ENCODE data around the gene CACNB2. TPM values are rescaled to one million over a fixed set of nuclear protein-coding genes. Genes with fewer than 3 reads are reported as not detected.

CACNB2 gene
- polyA plus RNA-seq, 2 donors, result 3.8 to 5.1 TPM

- H3K36me3 ChIP-seq (ENCODE audit: control insufficient read depth in 2 of 2, insufficient read depth in 2 of 2, low read length in 1 of 2), result no peaks in the 10 kb centered on the region
- H3K27ac ChIP-seq (ENCODE audit: low read depth in 2 of 2, low read length in 1 of 2), result no peak overlapping the region
- H3K4me3 ChIP-seq (ENCODE audit: low read depth in 1 of 2, low read length in 2 of 2), result no peak overlapping the region
- no peaks in the 10 kb centered on the region for H3K9me3 ChIP-seq (ENCODE audit: control insufficient read depth in 2 of 2, insufficient read depth in 1 of 2, low read depth in 1 of 2, low read length in 1 of 2)
- no peaks in the 10 kb centered on the region for H3K4me1 ChIP-seq (ENCODE audit: control insufficient read depth in 2 of 2, insufficient read depth in 2 of 2, low read length in 1 of 2)
- 56 to 58% methylated on average over 2 of the region's 2 CpGs for WGBS, 2 donors
- H3K27me3 ChIP-seq (ENCODE audit: control insufficient read depth in 1 of 2, insufficient read depth in 2 of 2, low read length in 2 of 2), result no peaks in the 10 kb centered on the region
These were observed 76.3 kb downstream of the CACNB2 start for GRCh38 chr10:18216482-18216881.

GRCh38 chr10:18217577-18217976 lies 77.4 kb downstream of the CACNB2 start:
- no peaks in the 10 kb centered on the region for H3K27me3 ChIP-seq (ENCODE audit: control insufficient read depth in 1 of 2, insufficient read depth in 2 of 2, low read length in 2 of 2)
- no peaks in the 10 kb centered on the region for H3K4me1 ChIP-seq (ENCODE audit: control insufficient read depth in 2 of 2, insufficient read depth in 2 of 2, low read length in 1 of 2)
- no peaks in the 10 kb centered on the region for H3K36me3 ChIP-seq (ENCODE audit: control insufficient read depth in 2 of 2, insufficient read depth in 2 of 2, low read length in 1 of 2)
- no peak overlapping the region for H3K27ac ChIP-seq (ENCODE audit: low read depth in 2 of 2, low read length in 1 of 2)
- H3K9me3 ChIP-seq (ENCODE audit: control insufficient read depth in 2 of 2, insufficient read depth in 1 of 2, low read depth in 1 of 2, low read length in 1 of 2), result no peaks in the 10 kb centered on the region
- no peak overlapping the region for H3K4me3 ChIP-seq (ENCODE audit: low read depth in 1 of 2, low read length in 2 of 2)
- WGBS, 2 donors, result 85 to 91% methylated on average over 2 of the region's 2 CpGs

GRCh38 chr10:18219146-18219545 lies 78.9 kb downstream of the CACNB2 start:
- no peaks in the 10 kb centered on the region for H3K36me3 ChIP-seq (ENCODE audit: control insufficient read depth in 2 of 2, insufficient read depth in 2 of 2, low read length in 1 of 2)
- no peak overlapping the region for H3K27ac ChIP-seq (ENCODE audit: low read depth in 2 of 2, low read length in 1 of 2)
- H3K4me1 ChIP-seq (ENCODE audit: control insufficient read depth in 2 of 2, insufficient read depth in 2 of 2, low read length in 1 of 2), result no peaks in the 10 kb centered on the region
- H3K27me3 ChIP-seq (ENCODE audit: control insufficient read depth in 1 of 2, insufficient read depth in 2 of 2, low read length in 2 of 2), result no peaks in the 10 kb centered on the region
- 45 to 65% methylated on average over 1 of the region's 1 CpG for WGBS, 2 donors
- H3K9me3 ChIP-seq (ENCODE audit: control insufficient read depth in 2 of 2, insufficient read depth in 1 of 2, low read depth in 1 of 2, low read length in 1 of 2), result no peaks in the 10 kb centered on the region
- no peak overlapping the region for H3K4me3 ChIP-seq (ENCODE audit: low read depth in 1 of 2, low read length in 2 of 2)

DNA sequence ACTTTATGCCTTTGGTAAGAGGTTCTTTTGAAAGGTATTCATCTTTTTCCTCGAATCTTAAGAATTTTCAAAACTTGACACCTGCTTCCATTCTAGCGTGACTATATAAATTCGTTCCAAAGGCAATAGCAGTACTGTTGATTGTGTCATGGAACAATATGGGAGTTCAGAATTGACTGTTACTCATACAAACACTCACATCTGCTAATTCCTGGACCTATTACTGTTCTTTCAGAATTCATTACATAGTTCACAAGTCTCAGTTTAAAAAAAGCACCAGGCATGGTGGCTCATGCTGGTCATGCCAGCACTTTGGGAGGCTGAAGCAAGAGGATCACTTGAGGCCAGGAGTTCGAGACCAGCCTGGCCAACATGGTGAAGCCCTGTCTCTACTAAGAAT lies 80.9 kb downstream of the CACNB2 start:
- Histone ChIP-seq H3K4me3 (ENCODE audit: low read depth in 1 of 2, low read length in 2 of 2) (no peak overlapping the region), H3K27me3 (ENCODE audit: control insufficient read depth in 1 of 2, insufficient read depth in 2 of 2, low read length in 2 of 2) (no peaks in the 10 kb centered on the region), H3K4me1 (ENCODE audit: control insufficient read depth in 2 of 2, insufficient read depth in 2 of 2, low read length in 1 of 2) (peaks cover 0 to 3% of the 10 kb centered on the region in 2 donors), H3K36me3 (ENCODE audit: control insufficient read depth in 2 of 2, insufficient read depth in 2 of 2, low read length in 1 of 2) (no peaks in the 10 kb centered on the region), H3K27ac (ENCODE audit: low read depth in 2 of 2, low read length in 1 of 2) (no peak overlapping the region), H3K9me3 (ENCODE audit: control insufficient read depth in 2 of 2, insufficient read depth in 1 of 2, low read depth in 1 of 2, low read length in 1 of 2) (no peaks in the 10 kb centered on the region)
- 67 to 74% methylated on average over 4 of the region's 4 CpGs for WGBS, 2 donors

DNA sequence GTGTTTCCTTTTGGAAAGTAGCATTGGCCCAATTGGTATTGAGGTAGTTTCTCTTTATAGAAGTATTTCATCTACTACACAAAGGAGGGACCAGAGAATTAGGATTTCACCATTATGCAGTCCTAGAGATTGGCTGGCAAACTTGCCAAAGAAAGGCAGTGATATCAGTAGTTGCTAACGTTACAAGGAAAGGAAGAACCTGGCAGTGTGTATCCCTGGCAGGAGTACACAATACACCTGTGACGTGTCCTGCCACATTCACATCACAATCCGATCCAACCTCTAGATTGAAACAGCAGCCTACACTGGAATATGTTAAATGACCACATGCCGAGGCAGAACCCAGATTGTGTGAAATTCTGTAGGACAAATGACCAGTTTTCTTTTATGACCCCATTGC lies 81.7 kb downstream of the CACNB2 start:
- H3K4me3 ChIP-seq (ENCODE audit: low read depth in 1 of 2, low read length in 2 of 2), result no peak overlapping the region
- no peaks in the 10 kb centered on the region for H3K9me3 ChIP-seq (ENCODE audit: control insufficient read depth in 2 of 2, insufficient read depth in 1 of 2, low read depth in 1 of 2, low read length in 1 of 2)
- no peaks in the 10 kb centered on the region for H3K36me3 ChIP-seq (ENCODE audit: control insufficient read depth in 2 of 2, insufficient read depth in 2 of 2, low read length in 1 of 2)
- peaks cover 0 to 3% of the 10 kb centered on the region in 2 donors for H3K4me1 ChIP-seq (ENCODE audit: control insufficient read depth in 2 of 2, insufficient read depth in 2 of 2, low read length in 1 of 2)
- no peaks in the 10 kb centered on the region for H3K27me3 ChIP-seq (ENCODE audit: control insufficient read depth in 1 of 2, insufficient read depth in 2 of 2, low read length in 2 of 2)
- 51 to 54% methylated on average over 4 of the region's 4 CpGs for WGBS, 2 donors
- no peak overlapping the region for H3K27ac ChIP-seq (ENCODE audit: low read depth in 2 of 2, low read length in 1 of 2)

DNA sequence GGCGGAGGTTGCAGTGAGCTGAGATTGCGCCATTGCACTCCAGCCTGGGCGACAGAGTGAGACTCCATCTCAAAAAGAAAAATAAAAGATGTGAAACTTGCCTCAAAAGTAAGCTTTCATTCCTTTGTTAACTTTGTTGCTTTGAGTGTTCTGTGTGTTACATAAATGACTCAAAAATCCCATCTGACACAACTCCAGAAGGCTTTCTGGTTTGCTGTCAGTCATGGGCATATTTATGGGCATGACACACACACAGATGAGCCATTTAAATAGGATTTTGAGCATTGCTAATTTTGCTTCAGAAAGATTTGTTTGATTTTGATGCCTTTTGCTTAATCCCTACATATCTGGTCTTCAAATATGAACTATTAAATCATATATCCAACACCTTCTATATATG lies 82.6 kb downstream of the CACNB2 start:
- no peak overlapping the region for H3K27ac ChIP-seq (ENCODE audit: low read depth in 2 of 2, low read length in 1 of 2)
- H3K36me3 ChIP-seq (ENCODE audit: control insufficient read depth in 2 of 2, insufficient read depth in 2 of 2, low read length in 1 of 2), result no peaks in the 10 kb centered on the region
- H3K4me3 ChIP-seq (ENCODE audit: low read depth in 1 of 2, low read length in 2 of 2), result no peak overlapping the region
- peaks cover 0 to 3% of the 10 kb centered on the region in 2 donors for H3K4me1 ChIP-seq (ENCODE audit: control insufficient read depth in 2 of 2, insufficient read depth in 2 of 2, low read length in 1 of 2)
- 63 to 76% methylated on average over 3 of the region's 3 CpGs for WGBS, 2 donors
- no peaks in the 10 kb centered on the region for H3K27me3 ChIP-seq (ENCODE audit: control insufficient read depth in 1 of 2, insufficient read depth in 2 of 2, low read length in 2 of 2)
- H3K9me3 ChIP-seq (ENCODE audit: control insufficient read depth in 2 of 2, insufficient read depth in 1 of 2, low read depth in 1 of 2, low read length in 1 of 2), result no peaks in the 10 kb centered on the region

GRCh38 chr10:18223898-18224297 lies 83.7 kb downstream of the CACNB2 start:
- Histone ChIP-seq H3K36me3 (ENCODE audit: control insufficient read depth in 2 of 2, insufficient read depth in 2 of 2, low read length in 1 of 2) (no peaks in the 10 kb centered on the region), H3K4me1 (ENCODE audit: control insufficient read depth in 2 of 2, insufficient read depth in 2 of 2, low read length in 1 of 2) (peaks cover 0 to 3% of the 10 kb centered on the region in 2 donors), H3K4me3 (ENCODE audit: low read depth in 1 of 2, low read length in 2 of 2) (no peak overlapping the region), H3K27me3 (ENCODE audit: control insufficient read depth in 1 of 2, insufficient read depth in 2 of 2, low read length in 2 of 2) (no peaks in the 10 kb centered on the region), H3K9me3 (ENCODE audit: control insufficient read depth in 2 of 2, insufficient read depth in 1 of 2, low read depth in 1 of 2, low read length in 1 of 2) (no peaks in the 10 kb centered on the region), H3K27ac (ENCODE audit: low read depth in 2 of 2, low read length in 1 of 2) (no peak overlapping the region)
- WGBS, 2 donors, result 60 to 64% methylated on average over 2 of the region's 2 CpGs

DNA sequence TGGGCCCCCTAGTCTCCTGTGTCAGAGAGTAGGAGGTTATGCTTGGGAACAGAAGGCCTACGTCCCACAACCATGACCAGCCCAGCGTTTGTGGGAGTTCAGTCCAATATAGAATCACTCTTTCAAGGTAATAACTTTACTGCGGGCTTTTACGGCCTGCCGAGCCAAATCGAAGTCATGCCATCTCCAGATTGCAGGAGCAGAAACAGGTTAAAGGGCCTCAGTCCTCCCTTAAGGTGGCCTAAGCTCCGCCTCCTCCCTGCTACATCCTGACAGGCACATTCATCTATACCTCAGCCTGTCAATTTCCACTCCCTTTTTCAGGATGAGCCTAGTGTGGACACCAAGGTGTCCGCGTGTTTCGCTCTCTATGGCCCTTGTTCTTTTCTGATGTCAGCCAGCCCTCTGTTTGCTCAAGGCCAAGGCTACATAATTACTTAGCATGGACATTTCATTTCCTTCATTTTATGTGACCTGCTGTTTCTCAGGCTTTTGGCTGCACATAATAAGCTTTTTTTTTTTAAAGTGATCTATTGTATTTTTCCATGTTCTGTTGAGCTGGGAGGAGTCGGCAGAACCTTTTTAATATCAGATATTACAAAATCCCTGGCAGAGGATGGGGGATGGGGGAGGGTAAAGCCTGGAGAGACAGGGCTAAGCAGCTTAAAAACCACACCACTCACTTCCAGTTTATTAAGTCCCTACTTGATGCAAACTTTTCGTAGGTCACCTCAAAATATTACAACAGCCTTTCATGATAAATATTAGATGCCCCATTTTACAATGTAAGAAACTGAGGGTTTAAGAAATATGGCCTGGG lies 84.6 kb downstream of the CACNB2 start:
- H3K4me1 ChIP-seq (ENCODE audit: control insufficient read depth in 2 of 2, insufficient read depth in 2 of 2, low read length in 1 of 2), result peaks cover 0 to 3% of the 10 kb centered on the region in 2 donors
- H3K27me3 ChIP-seq (ENCODE audit: control insufficient read depth in 1 of 2, insufficient read depth in 2 of 2, low read length in 2 of 2), result no peaks in the 10 kb centered on the region
- H3K9me3 ChIP-seq (ENCODE audit: control insufficient read depth in 2 of 2, insufficient read depth in 1 of 2, low read depth in 1 of 2, low read length in 1 of 2), result no peaks in the 10 kb centered on the region
- H3K4me3 ChIP-seq (ENCODE audit: low read depth in 1 of 2, low read length in 2 of 2), result no peak overlapping the region
- H3K36me3 ChIP-seq (ENCODE audit: control insufficient read depth in 2 of 2, insufficient read depth in 2 of 2, low read length in 1 of 2), result no peaks in the 10 kb centered on the region
- 74 to 76% methylated on average over 12 of the region's 12 CpGs for WGBS, 2 donors
- no peak overlapping the region for H3K27ac ChIP-seq (ENCODE audit: low read depth in 2 of 2, low read length in 1 of 2)

- WGBS, 2 donors, result 59 to 67% methylated on average over 5 of the region's 5 CpGs
- Histone ChIP-seq H3K4me1 (ENCODE audit: control insufficient read depth in 2 of 2, insufficient read depth in 2 of 2, low read length in 1 of 2) (peaks cover 0 to 3% of the 10 kb centered on the region in 2 donors), H3K27me3 (ENCODE audit: control insufficient read depth in 1 of 2, insufficient read depth in 2 of 2, low read length in 2 of 2) (no peaks in the 10 kb centered on the region), H3K4me3 (ENCODE audit: low read depth in 1 of 2, low read length in 2 of 2) (no peak overlapping the region), H3K36me3 (ENCODE audit: control insufficient read depth in 2 of 2, insufficient read depth in 2 of 2, low read length in 1 of 2) (no peaks in the 10 kb centered on the region), H3K27ac (ENCODE audit: low read depth in 2 of 2, low read length in 1 of 2) (no peak overlapping the region), H3K9me3 (ENCODE audit: control insufficient read depth in 2 of 2, insufficient read depth in 1 of 2, low read depth in 1 of 2, low read length in 1 of 2) (no peaks in the 10 kb centered on the region)
These were observed 86.1 kb downstream of the CACNB2 start for GRCh38 chr10:18226336-18226735.

- Histone ChIP-seq H3K9me3 (ENCODE audit: control insufficient read depth in 2 of 2, insufficient read depth in 1 of 2, low read depth in 1 of 2, low read length in 1 of 2) (no peaks in the 10 kb centered on the region), H3K4me3 (ENCODE audit: low read depth in 1 of 2, low read length in 2 of 2) (no peak overlapping the region), H3K4me1 (ENCODE audit: control insufficient read depth in 2 of 2, insufficient read depth in 2 of 2, low read length in 1 of 2) (peaks cover 0 to 2% of the 10 kb centered on the region in 2 donors), H3K27me3 (ENCODE audit: control insufficient read depth in 1 of 2, insufficient read depth in 2 of 2, low read length in 2 of 2) (no peaks in the 10 kb centered on the region), H3K27ac (ENCODE audit: low read depth in 2 of 2, low read length in 1 of 2) (no peak overlapping the region), H3K36me3 (ENCODE audit: control insufficient read depth in 2 of 2, insufficient read depth in 2 of 2, low read length in 1 of 2) (no peaks in the 10 kb centered on the region)
- WGBS, 2 donors, result 71 to 81% methylated on average over 3 of the region's 3 CpGs
These were observed 89.6 kb downstream of the CACNB2 start for GRCh38 chr10:18229826-18230225.

All from esophagus (tissue), 2 donors.